Activated naive CD4-positive, alpha-beta T cell treated with anti-CD3 and anti-CD28 coated beads for 36 hours (primary cell): ENCODE results near the gene PRMT7. TPM values are rescaled to one million over a fixed set of nuclear protein-coding genes. Genes with fewer than 3 reads are reported as not detected.

Experiments used
- CTCF ChIA-PET: fragments of 350-600 bp; sonication (Branson Sonifier 250); formaldehyde crosslinking; loops from one replicate; lab custom pipeline; 2021; ENCODE audit warnings: antibody characterized with exemption; lab: Charles Lee
- DNase-seq: peaks from one replicate; pipeline ENCODE4 v3.0.0-alpha.2; 2020
- H3K27ac Mint-ChIP-seq: one replicate; pipeline ENCODE4 v1.8.0; 2021; ENCODE audit warnings: mild to moderate bottlenecking, mixed read lengths
- H3K27me3 Mint-ChIP-seq: one replicate; pipeline ENCODE4 v1.8.0; 2021; ENCODE audit warnings: low read depth, mixed read lengths
- H3K36me3 Mint-ChIP-seq: one replicate; pipeline ENCODE4 v1.8.0; 2021; ENCODE audit warnings: low read depth, mixed read lengths
- H3K4me1 Mint-ChIP-seq: one replicate; pipeline ENCODE4 v1.8.0; 2021; ENCODE audit warnings: low read depth, mixed read lengths
- H3K4me3 Mint-ChIP-seq: one replicate; pipeline ENCODE4 v1.8.0; 2021; ENCODE audit warnings: mild to moderate bottlenecking, moderate library complexity, mixed read lengths
- H3K9me3 Mint-ChIP-seq: one replicate; pipeline ENCODE4 v1.8.0; 2021; ENCODE audit warnings: mixed read lengths
- intact Hi-C: fragments of 100-400 bp; cut with micrococcal nuclease; formaldehyde crosslinking; loops from one replicate; pipeline ENCODE4 v1.15.1; 2023
- total RNA-seq, 2 experiments: library from RNA; stranded (reverse); gene quantifications; one replicate each; pipeline ENCODE4 v1.2.3, GENCODE V29; 2021

PRMT7 gene
- total RNA-seq, 2 experiments from 2014 or later, result 51.6 to 52.4 TPM

DNA sequence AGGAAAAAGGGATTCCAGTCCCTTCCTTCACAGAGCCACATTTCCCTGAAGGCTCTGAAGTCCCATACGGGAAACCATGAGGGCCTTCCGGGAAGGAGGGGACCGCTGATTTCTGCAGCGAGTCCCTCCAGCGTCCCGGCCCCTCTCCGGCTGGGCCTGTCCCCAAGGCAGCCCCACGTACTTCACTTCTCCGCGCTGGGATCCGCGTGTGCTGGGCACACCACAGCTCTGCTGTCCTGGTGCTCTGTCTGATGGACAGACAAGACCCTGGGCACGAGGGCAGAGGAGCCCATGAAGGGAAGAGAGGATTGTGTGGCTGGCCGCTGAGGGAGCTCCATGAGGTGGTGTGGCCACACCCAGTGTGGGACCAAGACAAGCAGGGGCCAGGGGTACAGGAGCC, 57.1 kb downstream of the PRMT7 start:
- no peak for DNase-seq
- CTCF ChIA-PET, result interaction anchor here (0.6 to 2.7 kb wide), 9 partner anchors 12 to 305 kb away, joined by 3 to 15 read pairs (median 4); no protein-coding TSS in a partner anchor
- Mint-ChIP-seq H3K27ac (no peak overlapping the region), H3K4me1 (peaks cover 39% of the 10 kb centered on the region), H3K27me3 (peaks cover 3% of the 10 kb centered on the region), H3K36me3 (no peaks in the 10 kb centered on the region), H3K4me3 (no peak overlapping the region), H3K9me3 (no peaks in the 10 kb centered on the region)
- intact Hi-C loops, result loop anchor here (1.0 to 5.0 kb wide), 3 partner anchors 34 to 142 kb away; no protein-coding TSS in a partner anchor

DNA sequence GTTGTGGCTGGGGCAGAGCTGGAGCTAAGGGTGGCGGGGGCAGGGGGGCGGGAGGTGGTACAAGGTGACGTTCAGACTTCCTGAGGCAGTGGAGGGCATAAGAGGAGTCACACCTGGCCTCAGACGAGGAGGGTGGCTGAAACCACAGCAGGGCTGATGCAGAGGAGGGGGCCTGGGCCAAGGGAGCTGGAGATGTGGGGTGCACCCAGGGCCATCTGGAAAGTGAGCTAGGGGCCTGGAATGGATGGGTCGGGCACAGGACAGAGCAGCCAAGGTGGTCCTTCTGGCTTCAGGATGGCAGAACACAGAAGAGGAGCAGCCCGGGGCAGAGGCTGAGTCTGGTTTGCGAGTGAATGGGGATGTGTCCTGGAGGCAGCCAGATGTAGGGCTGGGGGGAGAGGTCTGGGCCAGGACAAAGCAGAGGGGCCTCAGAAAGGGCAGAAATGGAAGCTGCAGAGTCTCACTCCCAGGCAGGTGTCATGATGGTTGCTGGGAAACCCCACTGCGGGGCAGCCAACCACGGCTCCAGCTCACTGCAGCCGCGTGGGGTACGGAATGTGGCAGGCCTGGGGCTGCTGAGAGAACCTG, 57.6 kb downstream of the PRMT7 start:
- Mint-ChIP-seq H3K27me3 (peaks cover 3% of the 10 kb centered on the region), H3K4me1 (peaks cover 39% of the 10 kb centered on the region), H3K9me3 (no peaks in the 10 kb centered on the region), H3K27ac (no peak overlapping the region), H3K4me3 (no peak overlapping the region), H3K36me3 (no peaks in the 10 kb centered on the region)
- peak; percentile 49 for DNase-seq
- intact Hi-C loops, result loop anchor here (5.0 kb wide), 2 partner anchors 34 to 49 kb away; no protein-coding TSS in a partner anchor
- CTCF ChIA-PET, result interaction anchor here (0.6 to 2.7 kb wide), 9 partner anchors 13 to 306 kb away, joined by 3 to 15 read pairs (median 4); no protein-coding TSS in a partner anchor

DNA sequence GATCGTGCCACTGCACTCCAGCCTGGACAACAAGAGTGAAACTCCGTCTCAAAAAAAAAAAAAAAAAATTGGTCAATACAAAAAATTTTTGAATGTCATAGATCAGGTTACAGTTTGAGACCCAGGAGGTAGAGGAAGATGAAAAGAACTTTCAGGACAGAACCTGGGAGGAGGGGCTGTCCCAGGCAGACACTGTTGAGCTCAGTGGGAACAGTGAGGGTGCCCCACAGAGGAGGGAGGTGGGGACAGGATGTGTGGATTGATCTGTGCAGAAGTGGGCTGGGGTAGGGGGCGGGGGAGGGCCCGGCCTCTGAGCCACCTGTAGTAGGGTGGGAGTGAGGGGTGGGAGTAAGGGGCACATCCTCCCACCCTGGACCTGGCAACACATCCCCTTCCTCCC, 58.3 kb downstream of the PRMT7 start:
- intact Hi-C loops, result loop anchor here (5.0 kb wide), 2 partner anchors 33 to 48 kb away; no protein-coding TSS in a partner anchor
- no peaks in the 10 kb centered on the region for H3K9me3 Mint-ChIP-seq
- peaks cover 39% of the 10 kb centered on the region for H3K4me1 Mint-ChIP-seq
- no peaks in the 10 kb centered on the region for H3K36me3 Mint-ChIP-seq
- no peak overlapping the region for H3K4me3 Mint-ChIP-seq
- CTCF ChIA-PET, result interaction anchor here (0.9 to 2.7 kb wide), 7 partner anchors 13 to 141 kb away, joined by 3 to 15 read pairs (median 4); no protein-coding TSS in a partner anchor
- no peak overlapping the region for H3K27ac Mint-ChIP-seq
- peak; percentile 57 for DNase-seq
- peaks cover 3% of the 10 kb centered on the region for H3K27me3 Mint-ChIP-seq

DNA sequence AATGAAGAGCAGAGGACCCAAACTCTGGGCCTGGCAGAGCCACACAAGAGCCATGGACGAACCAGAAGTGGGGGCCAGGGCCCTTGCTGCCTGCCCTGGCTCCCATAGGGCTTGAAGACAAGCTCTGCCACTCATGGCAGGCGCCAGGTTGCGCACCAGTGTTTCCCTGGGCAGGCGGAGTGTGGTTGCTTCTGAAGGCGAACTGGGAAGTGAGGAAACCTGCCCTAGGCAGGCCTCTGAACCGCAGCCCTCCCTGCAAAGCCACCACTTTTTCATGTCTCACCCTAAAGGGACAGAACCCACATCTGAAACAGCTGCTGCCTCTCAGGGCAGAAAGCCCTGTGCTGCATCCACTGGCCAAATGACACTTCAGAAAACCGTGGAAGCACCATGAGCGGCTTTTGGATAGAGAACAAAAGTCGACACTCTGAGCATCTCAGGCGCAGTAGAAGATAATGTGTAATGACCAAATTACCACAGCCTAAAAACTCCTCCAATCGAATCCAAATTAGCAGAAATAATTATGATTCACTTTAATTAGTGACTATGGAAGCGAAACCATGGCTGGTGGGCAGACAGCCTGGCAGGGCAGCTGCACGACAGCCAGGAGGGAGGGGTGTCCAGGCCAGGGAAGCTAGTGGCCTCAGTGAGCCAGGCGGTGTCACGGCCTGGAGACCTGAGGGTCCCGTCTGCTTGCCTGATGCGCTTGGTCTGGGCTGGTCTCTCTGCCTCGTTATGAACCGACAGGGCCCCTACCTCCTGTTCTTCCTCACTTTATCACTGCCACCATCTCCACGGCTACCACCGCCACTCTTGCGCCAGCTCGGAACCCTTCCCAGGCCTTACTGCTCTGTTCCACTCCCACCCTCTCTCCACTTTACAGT, 59.1 kb downstream of the PRMT7 start:
- no peaks in the 10 kb centered on the region for H3K9me3 Mint-ChIP-seq
- DNase-seq, result peak; percentile 67
- peaks cover 34% of the 10 kb centered on the region for H3K4me1 Mint-ChIP-seq
- H3K27ac Mint-ChIP-seq, result no peak overlapping the region
- H3K4me3 Mint-ChIP-seq, result no peak overlapping the region
- H3K36me3 Mint-ChIP-seq, result no peaks in the 10 kb centered on the region
- CTCF ChIA-PET, result interaction anchor here (0.6 to 2.6 kb wide), 8 partner anchors 12 to 137 kb away, joined by 3 to 9 read pairs (median 3); no protein-coding TSS in a partner anchor
- H3K27me3 Mint-ChIP-seq, result peaks cover 3% of the 10 kb centered on the region
- intact Hi-C loops, result loop anchor here (5.0 kb wide), 2 partner anchors 32 to 47 kb away; no protein-coding TSS in a partner anchor

DNA sequence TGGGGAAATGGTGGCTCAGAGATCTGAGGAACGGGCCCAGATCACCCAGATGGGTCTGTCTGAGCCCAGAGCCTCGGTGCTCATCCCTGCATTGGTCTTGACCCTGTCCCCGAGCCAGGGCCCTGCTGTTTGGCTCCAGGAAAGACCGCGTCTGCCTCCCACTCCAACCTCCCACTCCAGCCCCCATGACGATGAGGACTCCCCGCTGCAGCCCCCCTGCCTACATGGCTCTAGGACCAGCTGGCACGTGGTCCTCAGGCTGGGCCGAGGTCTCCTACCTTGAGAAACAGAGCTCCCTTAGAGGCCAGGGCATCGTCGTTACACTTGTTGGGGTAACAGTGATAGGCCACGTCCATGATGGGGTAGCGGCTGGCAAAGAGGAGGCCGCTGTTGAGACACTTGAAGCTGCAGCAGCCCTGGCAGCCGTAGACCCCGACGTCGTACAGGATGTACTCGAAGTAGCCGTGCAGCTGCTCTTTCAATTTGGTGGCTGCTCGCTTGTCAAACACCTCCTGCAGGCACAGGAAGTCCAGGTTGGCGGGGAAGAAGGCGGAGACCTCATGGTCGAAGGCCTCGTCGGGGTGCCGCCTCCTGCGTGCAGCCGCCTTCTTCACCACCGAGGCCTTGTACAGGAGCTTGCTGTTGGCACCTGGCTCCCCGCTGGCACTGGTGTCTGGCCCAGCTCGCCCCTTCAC, 59.9 kb downstream of the PRMT7 start:
- CTCF ChIA-PET, result interaction anchor here (0.5 to 2.6 kb wide), 7 partner anchors 14 to 779 kb away, joined by 3 to 9 read pairs (median 4); no protein-coding TSS in a partner anchor
- Mint-ChIP-seq H3K36me3 (no peaks in the 10 kb centered on the region), H3K27ac (no peak overlapping the region), H3K4me3 (no peak overlapping the region), H3K27me3 (peaks cover 3% of the 10 kb centered on the region), H3K4me1 (peaks cover 34% of the 10 kb centered on the region), H3K9me3 (no peaks in the 10 kb centered on the region)
- intact Hi-C loops, result no loop called here
- peak; percentile 45 for DNase-seq

DNA sequence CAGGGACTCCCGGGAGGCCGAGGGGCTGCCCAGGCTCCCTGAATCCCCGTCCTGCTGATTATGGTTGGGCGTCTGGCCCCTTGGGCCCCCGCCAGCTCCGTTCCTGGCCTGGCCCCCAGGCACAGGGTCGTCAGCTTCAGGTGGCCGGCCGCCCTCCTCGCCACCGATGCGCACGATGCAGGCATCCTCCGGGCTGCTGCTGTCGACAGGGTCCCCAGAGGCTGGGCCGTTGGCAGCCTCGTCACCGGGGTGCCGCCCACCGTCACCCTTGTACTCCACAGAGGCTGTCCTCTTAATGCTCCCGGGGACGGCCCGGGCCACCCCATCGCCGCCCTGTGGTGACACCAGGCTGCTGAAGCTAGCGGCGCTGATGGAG, 60.4 kb downstream of the PRMT7 start:
- no peaks in the 10 kb centered on the region for H3K36me3 Mint-ChIP-seq
- intact Hi-C loops, result no loop called here
- CTCF ChIA-PET, result interaction anchor here (0.5 to 1.3 kb wide), 4 partner anchors 14 to 780 kb away, joined by 3 to 4 read pairs (median 4); no protein-coding TSS in a partner anchor
- H3K27ac Mint-ChIP-seq, result no peak overlapping the region
- DNase-seq, result no peak
- H3K4me3 Mint-ChIP-seq, result no peak overlapping the region
- H3K9me3 Mint-ChIP-seq, result no peaks in the 10 kb centered on the region
- peaks cover 32% of the 10 kb centered on the region for H3K4me1 Mint-ChIP-seq
- peaks cover 2% of the 10 kb centered on the region for H3K27me3 Mint-ChIP-seq

DNA sequence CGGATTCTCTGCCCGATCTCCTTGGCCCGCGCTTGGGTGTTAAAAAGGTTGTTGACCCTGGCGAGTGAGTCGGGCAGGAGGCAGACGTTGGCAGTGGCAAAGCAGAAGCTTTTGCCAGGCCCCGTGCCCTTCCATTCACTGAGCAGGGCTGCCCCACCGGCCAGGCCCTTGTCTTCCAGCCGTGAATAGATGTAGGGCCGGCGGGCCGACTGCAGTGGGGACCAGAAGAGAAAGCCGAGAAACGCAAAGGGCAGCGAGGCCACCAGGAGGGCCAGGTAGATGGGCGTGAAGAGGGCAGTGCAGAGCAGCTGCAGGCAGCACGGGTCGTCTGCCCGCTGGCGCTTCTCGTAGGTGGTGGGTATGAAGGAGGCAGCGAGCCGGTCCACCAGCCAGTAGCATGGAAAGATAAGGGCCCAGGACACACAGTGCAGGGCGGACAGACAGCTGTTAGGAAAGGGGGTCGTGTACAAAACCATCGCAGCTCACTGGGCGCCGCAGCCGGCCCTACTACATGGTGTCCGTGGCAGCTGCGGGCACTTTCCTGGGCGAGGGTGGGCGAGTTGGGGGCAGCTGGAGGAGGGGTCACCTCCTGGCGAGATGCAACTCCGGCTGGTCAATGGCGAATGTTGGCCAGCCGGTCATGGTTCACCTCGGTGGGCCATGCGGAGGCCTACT, 61.0 kb downstream of the PRMT7 start:
- Mint-ChIP-seq H3K9me3 (no peaks in the 10 kb centered on the region), H3K4me3 (no peak overlapping the region), H3K36me3 (no peaks in the 10 kb centered on the region), H3K27ac (no peak overlapping the region), H3K27me3 (no peaks in the 10 kb centered on the region), H3K4me1 (peaks cover 32% of the 10 kb centered on the region)
- CTCF ChIA-PET, result interaction anchor here (0.5 to 0.9 kb wide), 3 partner anchors 19 to 752 kb away, joined by 3 to 5 read pairs (median 4); no protein-coding TSS in a partner anchor
- intact Hi-C loops, result no loop called here
- no peak for DNase-seq

DNA sequence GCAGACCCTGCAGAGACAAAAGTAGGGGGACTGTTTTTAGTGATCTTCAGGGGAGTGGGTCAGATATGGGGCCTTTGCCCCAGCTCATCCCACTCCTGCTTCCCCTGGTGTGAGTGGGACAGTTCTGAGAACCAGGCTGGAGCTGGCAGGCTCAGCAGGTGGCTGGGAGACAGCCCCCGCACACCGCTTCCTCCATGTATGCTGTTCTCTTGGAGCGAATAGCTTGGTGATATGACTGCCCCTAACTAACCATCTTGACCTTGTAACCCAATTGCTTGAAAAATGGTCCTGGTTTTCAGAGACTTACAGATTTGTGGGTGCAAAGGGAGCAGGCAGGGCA, 61.5 kb downstream of the PRMT7 start:
- intact Hi-C loops, result no loop called here
- Mint-ChIP-seq H3K4me1 (peaks cover 30% of the 10 kb centered on the region), H3K4me3 (no peak overlapping the region), H3K36me3 (no peaks in the 10 kb centered on the region), H3K27me3 (no peaks in the 10 kb centered on the region), H3K9me3 (no peaks in the 10 kb centered on the region), H3K27ac (no peak overlapping the region)
- DNase-seq, result no peak
- CTCF ChIA-PET, result interaction anchor here (0.6 to 1.4 kb wide), 3 partner anchors 10 to 665 kb away, joined by 3 to 4 read pairs (median 3); no protein-coding TSS in a partner anchor

DNA sequence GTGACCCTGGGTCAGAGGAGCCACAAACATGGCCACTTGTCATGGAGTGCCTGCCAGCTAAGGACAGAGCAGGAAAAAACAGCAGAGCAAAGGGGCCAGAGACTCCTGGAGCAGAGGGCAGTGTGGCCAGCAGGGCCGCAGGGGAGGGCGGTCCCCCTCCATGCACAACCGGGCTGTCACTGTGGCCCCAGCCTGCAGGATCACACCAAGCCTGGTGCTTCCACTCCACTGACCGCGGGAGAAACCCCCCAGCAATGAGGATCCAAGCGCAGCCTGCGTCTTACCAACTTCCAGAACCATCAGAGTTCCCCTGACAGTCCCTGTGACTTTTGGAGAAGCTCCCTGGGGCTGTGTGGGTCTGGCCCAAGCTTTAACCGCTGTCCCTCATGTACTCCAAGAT, 62.0 kb downstream of the PRMT7 start:
- no peak for DNase-seq
- Mint-ChIP-seq H3K27me3 (no peaks in the 10 kb centered on the region), H3K36me3 (no peaks in the 10 kb centered on the region), H3K4me1 (peaks cover 30% of the 10 kb centered on the region), H3K9me3 (no peaks in the 10 kb centered on the region), H3K27ac (no peak overlapping the region), H3K4me3 (no peak overlapping the region)
- CTCF ChIA-PET, result interaction anchor here (0.5 to 1.4 kb wide), 3 partner anchors 9 to 38 kb away, joined by 3 read pairs; no protein-coding TSS in a partner anchor
- intact Hi-C loops, result no loop called here

DNA sequence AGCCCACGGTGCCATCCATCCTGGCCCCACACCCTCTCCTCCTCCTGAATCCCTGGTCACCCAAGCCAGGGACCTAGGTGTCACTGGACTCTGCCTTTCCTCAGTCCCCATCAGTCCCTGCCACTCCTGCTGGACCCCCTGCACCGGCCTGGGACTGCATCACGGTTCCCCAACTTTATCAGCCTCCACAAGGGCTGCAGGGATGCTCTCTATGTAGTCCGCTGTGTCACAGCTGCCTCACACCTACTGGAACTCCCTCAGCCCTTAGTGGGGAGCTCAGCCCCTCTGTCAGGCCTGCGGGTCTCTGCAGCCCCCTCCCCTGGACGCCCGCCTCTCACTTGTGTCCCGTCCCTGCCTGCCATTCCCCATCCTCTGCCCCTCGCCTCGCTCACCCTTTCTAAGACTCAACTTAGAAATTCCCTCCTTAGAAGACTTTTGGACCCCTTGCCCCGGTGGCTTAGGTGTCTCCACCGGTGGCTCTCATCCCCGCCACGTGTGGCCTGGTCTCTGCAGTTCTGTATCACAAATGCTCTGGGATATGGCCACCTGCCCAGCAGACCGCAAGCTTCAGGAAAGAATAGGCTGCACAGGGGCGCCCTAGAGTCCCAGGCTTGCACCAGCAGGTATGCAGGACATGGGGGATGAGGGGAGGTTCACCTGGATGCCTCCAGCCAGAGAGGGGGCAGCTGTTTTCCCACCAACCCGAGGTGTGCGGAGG, 62.9 kb downstream of the PRMT7 start:
- Mint-ChIP-seq H3K4me3 (no peak overlapping the region), H3K27ac (no peak overlapping the region), H3K9me3 (no peaks in the 10 kb centered on the region), H3K4me1 (peaks cover 22% of the 10 kb centered on the region), H3K27me3 (no peaks in the 10 kb centered on the region), H3K36me3 (no peaks in the 10 kb centered on the region)
- CTCF ChIA-PET, result interaction anchor here (0.5 to 1.4 kb wide), 2 partner anchors 8 to 37 kb away, joined by 3 read pairs; no protein-coding TSS in a partner anchor
- no peak for DNase-seq
- intact Hi-C loops, result no loop called here
